Measurements from ENCODE around the gene WNT7B.

The WNT7B gene

DNA sequence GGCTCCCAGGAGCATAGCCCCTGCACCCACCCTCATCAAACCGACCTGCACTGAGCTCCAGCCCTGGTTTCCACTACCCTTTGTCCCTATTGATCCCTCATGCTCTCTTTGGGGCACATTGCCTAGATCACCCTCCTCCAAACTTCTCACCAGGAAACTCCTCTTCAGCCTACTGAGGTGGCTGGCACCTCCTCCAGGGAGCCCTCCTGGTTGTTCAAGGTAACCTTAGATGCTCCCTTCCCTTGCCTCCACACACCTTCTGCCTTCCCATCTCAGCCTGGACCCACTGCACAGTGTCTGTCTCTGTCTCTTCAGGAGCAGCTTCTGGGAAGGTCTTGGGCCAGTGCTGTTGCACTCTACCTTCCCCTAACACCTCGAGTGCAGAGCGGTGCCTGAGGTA, 15.8 kb upstream of the WNT7B start:
- H3K4me1 Mint-ChIP-seq: peaks cover 18% of the 10 kb centered on the region
- H3K4me3 Mint-ChIP-seq: no peak overlapping the region
- H3K9me3 Mint-ChIP-seq: no peaks in the 10 kb centered on the region
- ATAC-seq: no peak
- no peak for DNase-seq (ENCODE audit: low spot score in 2 of 2)
- no peak overlapping the region for H3K27ac Mint-ChIP-seq
- H3K36me3 Mint-ChIP-seq: peaks cover 8% of the 10 kb centered on the region

DNA sequence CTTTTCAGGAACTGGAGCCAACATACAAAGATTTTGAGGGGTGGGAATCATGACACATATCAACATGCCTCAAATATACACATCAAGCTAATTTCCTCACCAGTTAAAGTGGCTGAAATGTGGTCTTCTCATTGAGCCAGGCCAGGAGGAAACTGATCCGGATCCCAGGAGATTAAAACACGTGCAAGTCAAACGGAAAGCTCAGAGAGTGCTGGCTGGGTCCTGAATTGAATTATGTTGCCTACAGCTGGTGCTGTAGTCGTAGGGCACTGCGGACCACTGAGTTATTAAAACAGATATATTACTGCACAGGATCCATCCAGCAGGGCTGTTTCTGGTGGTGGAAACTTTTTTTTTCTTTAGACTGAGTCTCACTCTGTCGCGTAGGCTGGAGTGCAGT, 14.1 kb upstream of the WNT7B start:
- no peak overlapping the region for H3K4me3 Mint-ChIP-seq
- H3K9me3 Mint-ChIP-seq: no peaks in the 10 kb centered on the region
- ATAC-seq (no peak), DNase-seq (ENCODE audit: low spot score in 2 of 2) (no peak)
- peaks cover 8% of the 10 kb centered on the region for H3K36me3 Mint-ChIP-seq
- H3K4me1 Mint-ChIP-seq: peaks cover 18% of the 10 kb centered on the region
- H3K27ac Mint-ChIP-seq: no peak overlapping the region

DNA sequence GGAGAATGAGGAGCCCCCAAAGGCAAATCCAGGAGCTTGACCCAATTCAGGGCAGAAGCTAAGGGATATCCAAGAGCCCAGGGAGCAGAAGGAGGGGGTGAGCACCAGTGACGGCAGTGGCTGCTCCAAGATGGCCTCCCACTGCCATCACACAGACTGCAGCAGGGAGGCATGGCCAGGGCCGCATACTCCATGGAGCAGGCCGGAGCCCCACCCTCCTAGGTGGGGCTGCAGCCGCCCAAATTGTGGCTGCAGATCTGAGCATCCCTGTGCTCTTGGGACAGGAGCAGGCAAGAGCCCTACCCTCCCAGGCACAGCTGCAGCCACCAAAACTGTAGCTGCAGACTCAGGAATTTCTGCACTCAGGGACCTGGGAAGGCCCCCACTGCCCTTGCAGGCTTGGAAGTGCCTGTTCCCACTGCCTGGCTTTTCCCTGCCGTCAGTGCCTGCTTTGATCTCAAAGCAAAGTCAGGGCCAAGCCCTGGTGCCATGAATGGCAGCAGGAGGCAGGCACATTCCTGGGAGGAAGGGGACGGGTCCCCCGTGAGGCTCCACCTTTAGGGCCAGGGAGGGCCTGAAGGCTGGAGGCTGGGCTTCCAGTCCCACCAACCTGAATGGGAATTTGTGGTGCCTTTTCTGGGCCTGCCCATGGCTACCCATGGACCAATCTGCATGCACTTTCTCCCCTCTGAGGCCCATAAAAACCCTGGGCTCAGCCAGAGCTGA, 10.3 kb upstream of the WNT7B start:
- DNase-seq (ENCODE audit: low spot score in 2 of 2): no peak
- Mint-ChIP-seq H3K4me3 (no peak overlapping the region), H3K27ac (no peak overlapping the region), H3K9me3 (no peaks in the 10 kb centered on the region), H3K36me3 (no peaks in the 10 kb centered on the region), H3K4me1 (no peaks in the 10 kb centered on the region)
- ATAC-seq: no peak

DNA sequence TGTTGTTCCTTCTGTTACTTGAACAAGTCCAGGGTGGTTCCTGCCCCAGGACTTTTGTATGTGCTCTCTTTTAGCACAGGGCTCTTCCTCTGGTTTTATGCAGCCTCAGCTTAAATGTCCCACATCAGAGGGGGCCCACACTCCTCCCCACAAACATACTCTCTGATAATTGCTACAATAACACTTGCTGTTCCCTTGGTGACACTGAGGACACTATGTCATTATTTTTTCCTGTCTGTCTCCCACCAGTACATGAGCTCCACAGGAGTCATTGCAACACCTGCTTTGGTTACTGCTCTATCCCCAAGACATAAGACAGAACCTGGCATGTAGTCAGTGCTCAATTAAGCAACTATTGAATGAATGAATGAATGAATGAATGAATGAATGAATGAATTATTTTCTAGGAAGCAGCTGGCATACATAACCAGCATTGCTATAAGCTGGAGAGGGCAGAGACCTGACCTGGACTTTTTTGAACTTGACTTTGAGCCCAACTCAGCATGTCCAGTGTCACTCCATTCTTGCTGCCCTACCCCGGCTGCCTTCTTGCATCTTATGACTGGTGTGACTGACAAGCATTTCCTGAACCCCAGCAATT, 7.5 kb upstream of the WNT7B start:
- ATAC-seq (no peak), DNase-seq (ENCODE audit: low spot score in 2 of 2) (no peak)
- H3K4me3 Mint-ChIP-seq: no peak overlapping the region
- H3K4me1 Mint-ChIP-seq: no peaks in the 10 kb centered on the region
- no peak overlapping the region for H3K27ac Mint-ChIP-seq
- no peaks in the 10 kb centered on the region for H3K36me3 Mint-ChIP-seq
- no peaks in the 10 kb centered on the region for H3K9me3 Mint-ChIP-seq

DNA sequence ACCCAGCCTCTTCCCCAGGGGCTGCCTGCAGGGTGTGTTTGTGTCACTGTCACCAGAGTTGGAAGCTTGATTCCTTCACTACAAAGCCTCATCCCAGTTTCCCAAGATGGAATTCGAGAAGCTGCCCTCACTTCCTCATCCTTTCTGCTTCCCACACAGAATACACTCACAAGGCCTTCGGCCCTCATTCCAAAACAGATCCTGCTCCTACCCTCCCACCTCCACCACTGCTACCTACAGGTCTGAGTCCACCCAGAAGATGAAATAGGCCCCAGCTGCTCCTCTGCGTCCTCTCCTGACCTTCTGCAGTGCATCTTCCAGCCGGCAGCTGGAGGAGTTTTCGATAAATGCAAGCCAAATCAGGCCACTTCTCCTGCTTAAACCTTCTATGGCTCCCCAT, 6.8 kb upstream of the WNT7B start:
- H3K4me1 Mint-ChIP-seq: no peaks in the 10 kb centered on the region
- no peak overlapping the region for H3K27ac Mint-ChIP-seq
- ATAC-seq (no peak), DNase-seq (ENCODE audit: low spot score in 2 of 2) (no peak)
- no peaks in the 10 kb centered on the region for H3K36me3 Mint-ChIP-seq
- H3K9me3 Mint-ChIP-seq: no peaks in the 10 kb centered on the region
- no peak overlapping the region for H3K4me3 Mint-ChIP-seq

DNA sequence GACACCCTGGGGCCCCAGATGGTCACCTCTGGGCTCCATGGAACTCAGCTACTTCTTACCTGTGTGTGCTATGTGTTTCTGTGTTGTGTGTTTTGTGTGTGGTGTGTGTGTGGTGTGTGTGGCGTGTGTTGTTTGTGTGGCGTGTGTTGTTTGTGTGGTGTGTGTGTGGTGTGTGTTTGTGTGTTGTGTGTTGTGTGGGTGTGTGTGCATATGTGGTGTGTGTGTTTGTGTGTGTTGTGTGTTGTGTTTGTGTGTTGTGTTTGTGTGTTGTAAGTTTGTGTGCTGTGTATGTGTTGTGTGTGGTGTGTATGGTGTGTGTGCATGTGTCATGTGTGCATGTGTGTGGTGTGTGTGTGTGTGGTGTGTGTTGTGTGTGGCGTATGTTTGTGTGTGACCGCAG, 3.8 kb upstream of the WNT7B start:
- no peak overlapping the region for H3K27ac Mint-ChIP-seq
- H3K36me3 Mint-ChIP-seq: no peaks in the 10 kb centered on the region
- DNase-seq (ENCODE audit: low spot score in 2 of 2): no peak
- no peak for ATAC-seq
- no peak overlapping the region for H3K4me3 Mint-ChIP-seq
- no peaks in the 10 kb centered on the region for H3K4me1 Mint-ChIP-seq
- H3K9me3 Mint-ChIP-seq: no peaks in the 10 kb centered on the region

DNA sequence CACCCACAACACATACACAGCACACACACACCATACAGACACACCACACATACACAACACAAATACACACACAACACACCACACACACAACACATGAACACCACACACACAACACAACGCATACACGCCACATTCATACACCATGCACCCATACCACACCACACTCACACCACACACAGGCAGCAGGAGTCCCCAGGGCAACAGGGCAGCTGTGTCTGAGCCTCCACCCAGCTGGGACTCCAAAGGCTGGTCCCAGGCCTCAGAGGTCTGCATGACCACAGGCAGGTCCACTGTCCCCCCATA, 3.3 kb upstream of the WNT7B start:
- peaks cover 1% of the 10 kb centered on the region for H3K4me1 Mint-ChIP-seq
- no peaks in the 10 kb centered on the region for H3K9me3 Mint-ChIP-seq
- H3K4me3 Mint-ChIP-seq: no peak overlapping the region

DNA sequence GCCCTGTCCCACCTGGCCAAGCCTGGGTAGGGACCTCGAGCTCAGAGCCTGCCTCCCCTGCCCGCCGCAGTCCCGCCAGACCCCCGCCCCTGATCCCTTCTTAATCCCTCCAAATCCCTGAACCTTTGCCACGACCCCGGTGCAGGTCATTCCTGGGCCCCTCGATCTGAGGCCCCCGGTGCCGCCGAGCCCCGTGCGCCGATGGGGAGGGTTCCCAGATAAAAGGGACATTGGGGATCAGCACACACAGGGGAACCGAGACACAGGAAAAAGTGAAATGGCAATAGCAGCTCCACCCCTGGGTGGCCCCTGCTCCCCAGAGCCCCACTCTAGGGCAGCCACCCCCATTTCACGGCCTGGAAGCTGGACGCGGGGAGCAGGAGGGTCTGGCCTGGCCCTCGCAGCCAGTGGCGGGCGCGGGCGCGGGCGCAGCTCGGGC, 1.3 kb upstream of the WNT7B start:
- no peaks in the 10 kb centered on the region for H3K36me3 Mint-ChIP-seq
- no peak for ATAC-seq

More for the DNA sequence above, 3.3 kb upstream of the WNT7B start:
- Mint-ChIP-seq H3K36me3 (no peaks in the 10 kb centered on the region), H3K27ac (no peak overlapping the region)
- ATAC-seq: no peak
- no peak for DNase-seq (ENCODE audit: low spot score in 2 of 2)

DNA sequence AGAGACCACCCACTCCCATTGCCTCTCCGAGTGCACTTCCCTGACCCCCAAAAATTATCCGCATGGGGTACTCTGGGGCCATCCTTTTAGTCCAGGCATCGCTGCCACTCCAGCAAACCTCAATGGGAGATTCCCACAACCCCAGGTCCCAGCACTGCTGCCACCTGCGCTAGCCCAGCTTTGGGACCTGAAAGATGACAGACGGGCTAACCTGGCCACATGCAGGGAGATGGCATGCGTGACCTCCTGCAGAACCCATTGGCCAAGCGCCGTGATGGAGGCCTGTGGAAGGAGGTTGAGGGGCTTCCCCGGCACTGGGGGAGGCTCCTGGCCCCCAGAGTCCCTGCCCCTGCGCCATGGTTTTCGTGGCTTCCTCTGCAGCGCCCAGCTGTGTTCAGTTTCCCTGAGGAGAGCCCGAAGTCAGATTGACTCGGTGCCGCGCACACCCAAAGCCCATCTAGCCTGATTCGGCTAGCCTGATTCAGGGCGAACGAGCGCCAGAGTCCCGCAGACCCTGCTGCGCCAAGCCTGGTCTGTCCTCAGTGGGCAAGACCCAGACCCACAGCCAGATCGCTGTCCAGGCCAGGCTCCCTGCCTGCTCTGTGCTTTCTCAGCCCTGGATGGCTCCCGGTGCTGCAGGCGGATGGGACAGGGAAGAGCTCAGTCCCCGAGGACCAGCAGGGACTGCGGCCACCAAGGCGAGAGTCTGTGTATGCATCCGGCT, 751 bp upstream of the WNT7B start:
- H3K4me3 Mint-ChIP-seq: no peak overlapping the region
- H3K27ac Mint-ChIP-seq: no peak overlapping the region
- H3K36me3 Mint-ChIP-seq: no peaks in the 10 kb centered on the region
- peaks cover 9% of the 10 kb centered on the region for H3K4me1 Mint-ChIP-seq
- ATAC-seq (no peak), DNase-seq (ENCODE audit: low spot score in 2 of 2) (no peak)
- no peaks in the 10 kb centered on the region for H3K9me3 Mint-ChIP-seq

More for the DNA sequence above, 1.3 kb upstream of the WNT7B start:
- no peak overlapping the region for H3K27ac Mint-ChIP-seq
- H3K9me3 Mint-ChIP-seq: no peaks in the 10 kb centered on the region
- H3K4me3 Mint-ChIP-seq: no peak overlapping the region
- no peak for DNase-seq (ENCODE audit: low spot score in 2 of 2)
- H3K4me1 Mint-ChIP-seq: peaks cover 9% of the 10 kb centered on the region

DNA sequence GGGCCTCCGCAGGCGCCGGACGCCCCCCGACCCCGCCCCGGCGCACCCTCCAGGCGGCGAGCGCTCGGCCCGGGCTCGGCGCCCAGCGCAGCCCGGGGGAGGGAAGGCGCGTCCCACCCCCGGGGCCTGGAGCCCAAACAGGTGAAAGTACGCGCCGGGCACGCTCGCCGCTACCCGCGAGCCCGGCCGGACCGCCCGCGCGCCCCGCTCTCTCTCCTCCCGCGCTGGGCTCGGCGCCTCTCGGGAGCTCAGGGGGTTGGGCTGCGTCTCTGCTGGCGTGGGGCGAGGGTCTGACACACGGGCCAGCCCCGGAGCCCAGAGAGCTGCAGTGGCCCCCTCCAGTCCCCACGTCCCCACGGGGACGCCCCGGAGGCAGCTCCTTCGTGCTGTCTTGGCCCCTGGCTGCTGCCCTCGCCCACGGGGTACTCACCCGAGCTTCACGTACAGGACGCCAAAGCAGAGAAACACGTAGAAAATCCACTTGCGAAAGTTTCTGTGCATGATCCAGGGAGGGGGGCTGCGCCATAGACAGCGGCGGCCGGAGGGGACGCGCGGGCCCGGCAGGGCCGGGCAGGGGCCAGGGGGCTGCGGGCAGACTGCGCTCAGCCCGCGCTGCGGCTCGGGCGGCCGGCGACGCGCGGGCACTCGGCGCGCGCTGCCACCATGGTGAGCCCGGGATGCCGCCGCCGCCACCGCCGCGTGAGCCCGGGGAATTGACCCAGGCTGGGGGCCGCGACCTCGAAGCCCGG, 534 bp downstream of the WNT7B start:
- Mint-ChIP-seq H3K4me1 (peaks cover 9% of the 10 kb centered on the region), H3K27ac (no peak overlapping the region), H3K9me3 (no peaks in the 10 kb centered on the region), H3K4me3 (peak overlapping the region; percentile 37), H3K36me3 (no peaks in the 10 kb centered on the region)
- ATAC-seq: no peak
- no peak for DNase-seq (ENCODE audit: low spot score in 2 of 2)

DNA sequence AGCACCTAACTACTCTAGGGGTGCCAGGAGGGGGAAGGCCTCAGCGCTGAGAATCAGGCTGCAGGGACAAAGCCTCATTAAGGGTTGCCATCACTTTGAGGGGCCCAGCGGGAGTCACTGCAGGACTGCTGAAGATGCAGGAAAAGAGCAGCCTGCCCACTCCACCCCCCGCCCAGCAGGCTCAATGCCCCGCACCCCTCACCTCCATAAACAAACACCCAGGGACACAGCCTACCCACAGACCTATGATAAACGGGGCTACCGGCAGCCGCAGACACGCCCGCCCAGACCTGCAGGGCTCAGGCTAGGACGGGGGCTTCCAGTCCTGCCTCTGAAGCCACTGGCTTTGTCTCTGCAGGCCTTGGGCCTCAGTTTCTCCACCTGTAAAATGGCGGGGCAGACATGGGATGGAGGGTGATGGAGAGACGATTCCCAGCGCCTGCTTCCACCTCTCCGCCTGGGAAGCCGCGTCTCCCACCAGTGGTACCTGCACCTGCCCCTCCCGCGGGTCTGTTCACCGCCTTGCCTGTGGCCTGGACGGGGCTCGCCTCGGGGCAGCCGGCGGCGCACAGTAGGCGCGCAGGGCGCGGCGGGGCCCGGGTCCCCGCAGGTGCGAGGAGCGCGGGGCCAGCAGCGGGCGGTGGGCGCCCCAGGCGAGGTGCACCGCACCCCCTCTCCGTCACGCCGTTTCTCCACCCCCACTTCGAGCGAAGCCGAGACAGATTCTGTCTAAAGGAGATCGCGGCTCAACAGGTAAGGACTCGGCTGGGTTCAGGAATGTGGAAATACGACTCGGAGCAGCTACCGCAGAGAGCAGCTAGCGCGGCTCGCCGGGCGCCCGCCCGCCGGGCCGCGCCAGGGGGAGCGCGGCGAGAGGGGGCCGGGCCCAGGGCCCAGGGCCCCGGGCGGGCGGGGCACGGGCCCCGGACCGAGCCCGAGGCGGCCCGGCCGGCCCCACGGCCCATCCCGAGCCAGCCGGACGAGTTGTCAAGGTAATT, 1.5 kb downstream of the WNT7B start:
- no peak for DNase-seq (ENCODE audit: low spot score in 2 of 2)
- Mint-ChIP-seq H3K9me3 (no peaks in the 10 kb centered on the region), H3K27ac (no peak overlapping the region), H3K4me3 (peak overlapping the region; percentile 16), H3K4me1 (peaks cover 9% of the 10 kb centered on the region), H3K36me3 (no peaks in the 10 kb centered on the region)
- ATAC-seq: no peak

DNA sequence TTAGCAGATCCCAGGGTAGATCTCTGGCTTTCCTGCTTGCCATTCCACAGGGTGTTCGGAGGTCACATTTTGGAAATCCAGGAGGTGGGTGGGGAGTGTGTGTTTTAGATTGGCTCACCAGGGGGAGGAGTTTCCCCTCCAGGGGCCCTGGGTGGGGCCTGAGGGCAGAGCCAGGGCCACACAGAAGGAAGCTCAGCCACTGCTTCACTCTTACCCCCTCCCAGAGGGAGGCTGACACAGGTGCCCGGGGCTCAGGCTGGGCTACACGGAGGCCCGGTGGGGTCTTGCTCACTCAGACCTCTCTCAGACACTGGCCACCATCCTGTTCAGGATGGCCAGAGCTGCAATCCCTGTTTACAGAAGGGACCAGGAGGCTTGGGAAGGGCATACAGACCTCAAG, 2.5 kb downstream of the WNT7B start:
- Mint-ChIP-seq H3K36me3 (no peaks in the 10 kb centered on the region), H3K9me3 (no peaks in the 10 kb centered on the region), H3K27ac (no peak overlapping the region), H3K4me1 (peaks cover 9% of the 10 kb centered on the region), H3K4me3 (no peak overlapping the region)
- DNase-seq (ENCODE audit: low spot score in 2 of 2): no peak
- ATAC-seq: no peak

DNA sequence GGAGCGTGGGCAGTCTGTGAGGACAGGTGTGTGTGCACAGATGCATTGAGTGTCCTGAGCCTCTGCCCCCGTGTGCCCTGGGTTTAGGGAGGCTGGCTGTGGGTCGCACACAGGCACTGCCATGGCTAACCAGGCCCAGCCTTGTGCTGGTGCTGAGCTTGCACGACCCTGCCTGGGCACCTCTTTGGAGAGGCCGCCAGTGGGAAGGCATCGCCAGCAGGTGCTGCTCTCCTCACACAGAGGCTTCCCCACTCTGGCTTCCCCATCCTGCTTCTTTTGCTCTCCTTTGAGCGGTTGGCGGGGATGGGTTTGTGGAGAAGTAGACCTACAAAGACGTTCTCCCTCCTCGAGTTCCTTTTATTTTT, 4.1 kb downstream of the WNT7B start:
- H3K4me1 Mint-ChIP-seq: peaks cover 9% of the 10 kb centered on the region
- DNase-seq (ENCODE audit: low spot score in 2 of 2) (no peak), ATAC-seq (no peak)
- no peak overlapping the region for H3K4me3 Mint-ChIP-seq
- H3K27ac Mint-ChIP-seq: no peak overlapping the region
- no peaks in the 10 kb centered on the region for H3K9me3 Mint-ChIP-seq
- H3K36me3 Mint-ChIP-seq: no peaks in the 10 kb centered on the region

DNA sequence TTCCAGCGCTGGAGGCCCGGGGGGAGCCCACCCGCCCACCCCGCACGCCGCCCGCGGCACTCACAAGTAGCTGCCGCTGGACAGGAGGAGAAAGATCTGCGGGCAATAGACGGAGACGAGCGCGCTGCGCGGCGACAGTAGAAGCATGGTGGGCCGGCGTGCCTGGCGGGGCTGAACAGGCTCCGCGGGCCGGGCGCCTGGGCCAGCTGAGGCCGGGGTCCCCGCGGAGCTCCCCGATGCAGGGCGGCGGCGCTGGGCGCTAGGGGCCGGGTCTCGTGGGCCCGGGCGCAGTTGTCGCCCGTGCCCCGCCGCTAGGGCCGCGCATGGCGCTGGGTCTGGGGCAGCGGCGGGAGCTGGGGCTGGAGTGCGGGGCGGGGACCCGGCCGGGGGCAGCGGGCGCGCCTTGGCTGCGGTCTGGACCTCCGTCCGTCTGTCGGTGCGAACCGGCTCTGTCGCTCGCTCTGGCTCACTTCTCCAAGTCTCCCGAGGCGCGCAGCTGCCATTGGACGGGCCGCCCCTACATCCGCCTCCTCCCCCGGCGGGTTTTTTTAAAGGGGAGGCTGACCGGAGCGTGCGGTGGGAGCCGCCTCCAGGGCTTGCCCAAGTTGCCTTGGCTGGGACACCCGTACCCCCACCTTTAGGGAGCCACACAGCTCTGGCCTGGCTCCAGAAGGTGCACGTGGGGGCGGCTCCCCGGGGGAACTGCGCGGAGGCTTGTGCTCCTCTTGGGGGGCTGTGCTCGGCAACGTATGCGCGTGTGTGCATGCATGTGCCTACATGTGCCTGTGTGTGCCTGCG, 4.7 kb downstream of the WNT7B start:
- no peak for DNase-seq (ENCODE audit: low spot score in 2 of 2)

More for the DNA sequence above, 4.7 kb downstream of the WNT7B start:
- no peak overlapping the region for H3K27ac Mint-ChIP-seq
- no peaks in the 10 kb centered on the region for H3K36me3 Mint-ChIP-seq
- H3K9me3 Mint-ChIP-seq: no peaks in the 10 kb centered on the region
- H3K4me3 Mint-ChIP-seq: no peak overlapping the region
- no peak for ATAC-seq
- H3K4me1 Mint-ChIP-seq: peaks cover 9% of the 10 kb centered on the region

Measured in stimulated activated effector memory CD8-positive, alpha-beta T cell treated with anti-CD3 and anti-CD28 coated beads, Interleukin-12 subunit alpha, Interleukin-12 subunit beta, amount 100 ng/mL, for 72 hours (primary cell).